HepG2 (cell line): ENCODE data around the gene TNFRSF9. TPM values are rescaled to one million over a fixed set of nuclear protein-coding genes. Genes with fewer than 3 reads are reported as not detected.
A peak's percentile ranks its signal among the peaks of the same experiment; 100 is the strongest.

ENCODE experiments used
- ATF7 ChIP-seq, 2 experiments: fragments of 450-650 bp in 1 of 2; sonication (generic) in 1 of 2; formaldehyde crosslinking in 1 of 2; IDR thresholded peaks; 2 replicates each; pipeline versions ENCODE4 v1.4.0 to v1.6.1; 2016 to 2020; ENCODE audit warnings: antibody characterized with exemption in 1 of 2, mild to moderate bottlenecking in 1 of 2, missing genetic modification reagents in 1 of 2
- CC2D1A ChIP-seq: sonication (generic); formaldehyde crosslinking; IDR thresholded peaks from 2 replicates; pipeline ENCODE4 v1.8.1; 2023; ENCODE audit warnings: mild to moderate bottlenecking, missing genetic modification reagents
- HOMEZ ChIP-seq: IDR thresholded peaks from 2 replicates; pipeline ENCODE4 v1.6.1; 2016; ENCODE audit warnings: low read depth
- HOXA9 ChIP-seq: sonication (generic); formaldehyde crosslinking; IDR thresholded peaks from 2 replicates; pipeline ENCODE4 v1.8.1; 2022; ENCODE audit warnings: missing genetic modification reagents, mild to moderate bottlenecking, moderate library complexity, borderline replicate concordance
- IRF2 ChIP-seq: IDR thresholded peaks from 2 replicates; pipeline ENCODE4 v1.6.1; 2018; ENCODE audit warnings: missing genetic modification reagents, missing compliant biosample characterization
- KDM5B ChIP-seq: sonication (generic); formaldehyde crosslinking; IDR thresholded peaks from 2 replicates; pipeline ENCODE4 v1.4.0; 2020; ENCODE audit warnings: missing genetic modification reagents, mild to moderate bottlenecking, borderline replicate concordance
- NKX3-1 ChIP-seq: sonication (generic); formaldehyde crosslinking; IDR thresholded peaks from 2 replicates; pipeline ENCODE4 v1.5.0; 2020; ENCODE audit warnings: missing genetic modification reagents
- SMAD1 ChIP-seq: sonication (generic); formaldehyde crosslinking; IDR thresholded peaks from 2 replicates; pipeline ENCODE4 v1.4.0; 2020; ENCODE audit warnings: missing genetic modification reagents, low read depth, mild to moderate bottlenecking, borderline replicate concordance
- SMARCC2 ChIP-seq: fragments of 450-650 bp; IDR thresholded peaks from 2 replicates; pipeline ENCODE4 v1.6.1; 2017; ENCODE audit warnings: antibody characterized with exemption, mild to moderate bottlenecking
- SP4 ChIP-seq: sonication (generic); formaldehyde crosslinking; IDR thresholded peaks from 2 replicates; pipeline ENCODE4 v1.8.1; 2023; ENCODE audit warnings: mild to moderate bottlenecking, missing genetic modification reagents
- SPEN ChIP-seq: sonication (generic); formaldehyde crosslinking; IDR thresholded peaks from 2 replicates; pipeline ENCODE4 v1.5.1; 2020; ENCODE audit warnings: low read depth, mild to moderate bottlenecking, missing genetic modification reagents
- TAF1 ChIP-seq: sonication (generic); formaldehyde crosslinking; IDR thresholded peaks from 2 replicates; pipeline ENCODE4 v1.4.0; 2020; ENCODE audit warnings: missing genetic modification reagents
- TSC22D2 ChIP-seq: sonication (generic); formaldehyde crosslinking; IDR thresholded peaks from 2 replicates; pipeline ENCODE4 v1.5.1; 2020; ENCODE audit warnings: missing genetic modification reagents, mild to moderate bottlenecking, borderline replicate concordance
- ZNF276 ChIP-seq: sonication (generic); formaldehyde crosslinking; IDR thresholded peaks from 2 replicates; pipeline ENCODE4 v1.4.0; 2020; ENCODE audit warnings: mild to moderate bottlenecking, low read depth, missing genetic modification reagents
- ZNF333 ChIP-seq: sonication (generic); formaldehyde crosslinking; IDR thresholded peaks from 2 replicates; pipeline ENCODE4 v1.4.0; 2020; ENCODE audit warnings: mild to moderate bottlenecking, missing genetic modification reagents, borderline replicate concordance
- ZNF563 ChIP-seq: sonication (generic); formaldehyde crosslinking; IDR thresholded peaks from 2 replicates; pipeline ENCODE4 v1.8.0; 2022; ENCODE audit warnings: mild to moderate bottlenecking, moderate library complexity, missing genetic modification reagents
- ZNF841 ChIP-seq: sonication (generic); formaldehyde crosslinking; IDR thresholded peaks from 2 replicates; pipeline ENCODE4 v1.8.1; 2023; ENCODE audit warnings: missing genetic modification reagents, borderline replicate concordance
- polyA plus RNA-seq, 8 experiments: library from polyadenylated mRNA; depleted of rRNA in 3 of 8; stranded (reverse) in 7 of 8; unstranded in 1 of 8; fragments of >200 nt; fragmentation: Illumina TruSeq in 4 of 8; extraction: Trizol in 4 of 8; gene quantifications; 2 replicates each; pipeline versions ENCODE4 v1.2.1 to v1.2.3, GENCODE V29; 2011 to 2016; ENCODE audit warnings: low read depth in 4 of 8, missing spikeins in 1 of 8, mixed read lengths in 1 of 8; ENCODE audit not compliant: insufficient read depth in 1 of 8
- total RNA-seq, 5 experiments: library from RNA; depleted of rRNA; stranded (reverse); fragments of >200 nt; fragmentation: Illumina TruSeq; extraction: Trizol; gene quantifications; 2 replicates each; pipeline ENCODE4 v1.2.3, GENCODE V29; 2016; ENCODE audit warnings: low read depth in 1 of 5
- TF ChIP-seq, protein P1 (sequence below): sonication (generic); formaldehyde crosslinking; IDR thresholded peaks from 2 replicates; pipeline ENCODE4 v1.4.0; 2020; ENCODE audit warnings: missing genetic modification reagents
- TF ChIP-seq, protein P2 (sequence below): sonication (generic); formaldehyde crosslinking; IDR thresholded peaks from 2 replicates; pipeline ENCODE4 v1.5.1; 2020; ENCODE audit warnings: mild to moderate bottlenecking, missing genetic modification reagents, moderate library complexity

Gene TNFRSF9
- total and polyA plus RNA-seq, 2 of the 13 experiments (the other 11 are each of a cell fraction or from before 2014, with no cell fraction given), result 0.07 TPM; not detected in 1

- TF ChIP-seq, protein P1, sequence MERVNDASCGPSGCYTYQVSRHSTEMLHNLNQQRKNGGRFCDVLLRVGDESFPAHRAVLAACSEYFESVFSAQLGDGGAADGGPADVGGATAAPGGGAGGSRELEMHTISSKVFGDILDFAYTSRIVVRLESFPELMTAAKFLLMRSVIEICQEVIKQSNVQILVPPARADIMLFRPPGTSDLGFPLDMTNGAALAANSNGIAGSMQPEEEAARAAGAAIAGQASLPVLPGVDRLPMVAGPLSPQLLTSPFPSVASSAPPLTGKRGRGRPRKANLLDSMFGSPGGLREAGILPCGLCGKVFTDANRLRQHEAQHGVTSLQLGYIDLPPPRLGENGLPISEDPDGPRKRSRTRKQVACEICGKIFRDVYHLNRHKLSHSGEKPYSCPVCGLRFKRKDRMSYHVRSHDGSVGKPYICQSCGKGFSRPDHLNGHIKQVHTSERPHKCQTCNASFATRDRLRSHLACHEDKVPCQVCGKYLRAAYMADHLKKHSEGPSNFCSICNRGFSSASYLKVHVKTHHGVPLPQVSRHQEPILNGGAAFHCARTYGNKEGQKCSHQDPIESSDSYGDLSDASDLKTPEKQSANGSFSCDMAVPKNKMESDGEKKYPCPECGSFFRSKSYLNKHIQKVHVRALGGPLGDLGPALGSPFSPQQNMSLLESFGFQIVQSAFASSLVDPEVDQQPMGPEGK, result peak; percentile 35
- TF ChIP-seq ZNF333 (peak; percentile 78; the same call in 1 of the 2 replicates), ZNF563 (peak; percentile 84; the same call in 1 of the 2 replicates), TAF1 (peak; percentile 93), SPEN (CRISPR knock-in tag) (peak; percentile 97), ATF7 (IDR thresholded peaks at IDR 0.05) (peak; percentile 80), ATF7 (CRISPR knock-in tag; IDR thresholded peaks at IDR 0.05) (no peak), NKX3-1 (CRISPR knock-in tag) (no peak), IRF2 (CRISPR knock-in tag) (peak; percentile 78), KDM5B (CRISPR knock-in tag) (peak; percentile 95; the same call in 1 of the 2 replicates), SP4 (CRISPR knock-in tag) (peak; percentile 92), HOXA9 (0 out of 2 replicates have a peak, but pooled peaks have one; percentile 55), SMAD1 (peak; percentile 99), ZNF276 (peak; percentile 78), CC2D1A (no peak), ZNF841 (no peak), HOMEZ (CRISPR knock-in tag) (peak; percentile 25; the same call in 1 of the 2 replicates), SMARCC2 (no peak), TSC22D2 (CRISPR knock-in tag) (peak; percentile 21; the same call in 1 of the 2 replicates)
- TF ChIP-seq, protein P2, sequence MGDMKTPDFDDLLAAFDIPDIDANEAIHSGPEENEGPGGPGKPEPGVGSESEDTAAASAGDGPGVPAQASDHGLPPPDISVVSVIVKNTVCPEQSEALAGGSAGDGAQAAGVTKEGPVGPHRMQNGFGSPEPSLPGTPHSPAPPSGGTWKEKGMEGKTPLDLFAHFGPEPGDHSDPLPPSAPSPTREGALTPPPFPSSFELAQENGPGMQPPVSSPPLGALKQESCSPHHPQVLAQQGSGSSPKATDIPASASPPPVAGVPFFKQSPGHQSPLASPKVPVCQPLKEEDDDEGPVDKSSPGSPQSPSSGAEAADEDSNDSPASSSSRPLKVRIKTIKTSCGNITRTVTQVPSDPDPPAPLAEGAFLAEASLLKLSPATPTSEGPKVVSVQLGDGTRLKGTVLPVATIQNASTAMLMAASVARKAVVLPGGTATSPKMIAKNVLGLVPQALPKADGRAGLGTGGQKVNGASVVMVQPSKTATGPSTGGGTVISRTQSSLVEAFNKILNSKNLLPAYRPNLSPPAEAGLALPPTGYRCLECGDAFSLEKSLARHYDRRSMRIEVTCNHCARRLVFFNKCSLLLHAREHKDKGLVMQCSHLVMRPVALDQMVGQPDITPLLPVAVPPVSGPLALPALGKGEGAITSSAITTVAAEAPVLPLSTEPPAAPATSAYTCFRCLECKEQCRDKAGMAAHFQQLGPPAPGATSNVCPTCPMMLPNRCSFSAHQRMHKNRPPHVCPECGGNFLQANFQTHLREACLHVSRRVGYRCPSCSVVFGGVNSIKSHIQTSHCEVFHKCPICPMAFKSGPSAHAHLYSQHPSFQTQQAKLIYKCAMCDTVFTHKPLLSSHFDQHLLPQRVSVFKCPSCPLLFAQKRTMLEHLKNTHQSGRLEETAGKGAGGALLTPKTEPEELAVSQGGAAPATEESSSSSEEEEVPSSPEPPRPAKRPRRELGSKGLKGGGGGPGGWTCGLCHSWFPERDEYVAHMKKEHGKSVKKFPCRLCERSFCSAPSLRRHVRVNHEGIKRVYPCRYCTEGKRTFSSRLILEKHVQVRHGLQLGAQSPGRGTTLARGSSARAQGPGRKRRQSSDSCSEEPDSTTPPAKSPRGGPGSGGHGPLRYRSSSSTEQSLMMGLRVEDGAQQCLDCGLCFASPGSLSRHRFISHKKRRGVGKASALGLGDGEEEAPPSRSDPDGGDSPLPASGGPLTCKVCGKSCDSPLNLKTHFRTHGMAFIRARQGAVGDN (CRISPR knock-in tag), result peak; percentile 97
Measured at GRCh38 chr1:7961216-7962013, 20.8 kb upstream of the TNFRSF9 start, which contains the start of gene PARK7 (continued).
